Bronchial epithelial cell (primary cell): ENCODE measurements around the gene POMC. TPM values are rescaled to one million over a fixed set of nuclear protein-coding genes. Genes with fewer than 3 reads are reported as not detected.

Experiments
- DNase-seq: peaks from one replicate; pipeline ENCODE4 v3.0.0-alpha.2; 2010; ENCODE audit warnings: low read depth
- FAIRE-seq: peaks from 2 replicates; lab custom pipeline; 2011; peaks lifted over from hg19 to GRCh38; lab: Jason Lieb, UNC
- H3K27me3 ChIP-seq: 2 replicates; pipeline ENCODE4 v1.5.1; 2011; ENCODE audit warnings: low read length; ENCODE audit not compliant: control insufficient read depth, insufficient read depth
- H3K36me3 ChIP-seq: 2 replicates; pipeline ENCODE4 v1.5.1; 2011; ENCODE audit warnings: low read length; ENCODE audit not compliant: control insufficient read depth, insufficient read depth
- H3K4me3 ChIP-seq: 2 replicates; pipeline ENCODE4 v1.5.1; 2011; ENCODE audit warnings: mild to moderate bottlenecking, low read depth, low read length, control low read depth
- CTCF ChIP-seq: IDR thresholded peaks from 2 replicates; pipeline ENCODE4 v1.5.1; 2011; ENCODE audit warnings: mild to moderate bottlenecking, moderate library complexity, low read length, control low read depth, inconsistent platforms; ENCODE audit not compliant: insufficient read depth, severe bottlenecking
- total RNA-seq: library from RNA; depleted of rRNA; stranded (reverse); fragments of >200 nt; gene quantifications from 2 replicates; pipeline ENCODE4 v1.2.1, GENCODE V29; 2014

Gene POMC
- total RNA-seq, 1 donor from 2014 or later, result 0.26 TPM

- no peak for FAIRE-seq
- Histone ChIP-seq H3K36me3 (no peaks in the 10 kb centered on the region), H3K27me3 (peaks cover 8% of the 10 kb centered on the region), H3K4me3 (no peak overlapping the region)
- no peak for DNase-seq
- no peak for TF ChIP-seq CTCF
These were observed 7.8 kb upstream of the POMC start for GRCh38 chr2:25176138-25176537.

GRCh38 chr2:25174192-25174861 lies 5.9 kb upstream of the POMC start:
- FAIRE-seq, result no peak
- TF ChIP-seq CTCF, result no peak
- no peak for DNase-seq
- H3K4me3 ChIP-seq, result no peak overlapping the region
- H3K27me3 ChIP-seq, result peaks cover 12% of the 10 kb centered on the region
- H3K36me3 ChIP-seq, result no peaks in the 10 kb centered on the region

GRCh38 chr2:25173719-25174118 lies 5.3 kb upstream of the POMC start:
- Histone ChIP-seq H3K36me3 (no peaks in the 10 kb centered on the region), H3K27me3 (peaks cover 14% of the 10 kb centered on the region), H3K4me3 (no peak overlapping the region)
- no peak for TF ChIP-seq CTCF
- FAIRE-seq (no peak), DNase-seq (no peak)

- Histone ChIP-seq H3K36me3 (no peaks in the 10 kb centered on the region), H3K27me3 (peaks cover 28% of the 10 kb centered on the region), H3K4me3 (no peak overlapping the region)
- no peak for TF ChIP-seq CTCF
- no peak for DNase-seq
- FAIRE-seq, result no peak
These were observed 2.5 kb upstream of the POMC start for GRCh38 chr2:25170888-25171287.

GRCh38 chr2:25169073-25169470 lies 692 bp upstream of the POMC start:
- FAIRE-seq (no peak), DNase-seq (no peak)
- H3K4me3 ChIP-seq, result no peak overlapping the region
- peaks cover 27% of the 10 kb centered on the region for H3K27me3 ChIP-seq
- H3K36me3 ChIP-seq, result no peaks in the 10 kb centered on the region
- TF ChIP-seq CTCF, result no peak
